HG02973 (cell line): Measurements from ENCODE around the gene LRRC8C.
A peak's percentile ranks its signal among the peaks of the same experiment; 100 is the strongest.

ENCODE experiments used
- ATAC-seq: cut with Tn5 transposase; IDR thresholded peaks from one replicate; pipeline ENCODE4 v1.9.1; 2021; ENCODE audit warnings: moderate library complexity; ENCODE audit not compliant: unreplicated experiment

LRRC8C gene

DNA sequence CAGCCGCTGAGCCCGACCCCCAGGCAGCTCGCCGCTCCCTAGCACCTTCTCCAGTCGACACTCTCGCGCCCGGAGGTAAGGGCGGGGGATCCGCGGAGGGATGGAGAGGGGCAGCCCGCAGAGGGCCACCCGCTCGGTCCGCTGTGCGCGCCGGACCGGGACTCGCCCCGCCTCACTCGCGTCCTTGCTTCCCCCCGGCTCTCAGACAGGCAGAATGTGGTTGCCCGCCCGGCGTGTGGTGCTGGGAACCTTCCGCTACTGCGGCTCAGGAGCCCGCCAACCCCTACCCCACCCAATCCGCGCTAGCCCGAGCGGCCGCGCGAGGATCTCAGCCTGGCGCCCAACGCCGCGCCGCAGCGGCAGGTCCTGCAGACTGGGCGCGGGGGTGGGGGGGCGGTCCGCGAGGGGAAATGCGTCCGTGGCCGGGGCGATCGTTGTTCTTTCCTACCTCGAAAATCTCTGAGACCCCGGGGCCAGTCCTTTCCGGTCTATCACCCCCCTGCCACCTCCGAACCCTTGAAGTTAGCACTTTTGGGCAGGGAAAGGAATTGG is 404 bp downstream of the LRRC8C start:
- peak; percentile 43 for ATAC-seq

DNA sequence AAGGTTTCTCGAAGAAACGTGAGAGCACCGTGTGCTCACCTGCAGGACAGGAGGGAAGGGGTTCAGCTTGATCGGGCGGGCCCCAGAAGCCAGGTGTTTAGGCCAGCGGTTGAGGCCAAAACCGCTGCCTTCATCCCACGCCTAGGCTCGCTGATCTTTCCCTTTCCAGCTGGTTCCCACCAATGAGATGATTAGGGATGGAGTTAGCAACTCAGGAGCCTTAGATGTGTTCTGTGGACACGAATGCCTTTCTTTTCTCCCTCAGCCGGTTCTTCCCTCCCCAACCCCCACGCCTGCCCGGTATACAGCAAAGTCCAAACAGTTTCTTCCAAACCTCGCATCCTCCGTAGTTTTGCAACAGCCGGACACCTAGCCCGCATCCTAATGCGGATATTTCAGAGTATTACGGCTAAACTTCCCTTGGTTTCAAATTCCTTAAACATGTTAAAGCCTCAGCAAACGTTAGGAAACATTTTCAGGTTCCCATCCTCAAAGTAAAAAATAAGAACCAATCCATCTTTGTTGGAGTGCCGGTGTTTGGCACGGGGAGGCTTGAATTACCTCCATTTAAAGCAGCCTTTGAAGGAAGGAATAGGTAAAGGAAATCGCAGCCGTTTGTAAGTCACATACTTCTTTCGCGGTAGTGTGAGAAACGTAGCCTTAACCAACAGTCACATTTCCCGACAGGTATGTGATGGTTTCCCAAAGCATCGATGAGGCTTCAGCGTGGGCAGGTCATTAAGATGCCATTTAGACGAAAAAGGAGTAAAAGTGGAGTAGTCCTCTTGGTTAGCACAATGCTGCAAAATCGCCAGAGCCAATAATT is 1.1 kb downstream of the LRRC8C start:
- ATAC-seq = no peak

DNA sequence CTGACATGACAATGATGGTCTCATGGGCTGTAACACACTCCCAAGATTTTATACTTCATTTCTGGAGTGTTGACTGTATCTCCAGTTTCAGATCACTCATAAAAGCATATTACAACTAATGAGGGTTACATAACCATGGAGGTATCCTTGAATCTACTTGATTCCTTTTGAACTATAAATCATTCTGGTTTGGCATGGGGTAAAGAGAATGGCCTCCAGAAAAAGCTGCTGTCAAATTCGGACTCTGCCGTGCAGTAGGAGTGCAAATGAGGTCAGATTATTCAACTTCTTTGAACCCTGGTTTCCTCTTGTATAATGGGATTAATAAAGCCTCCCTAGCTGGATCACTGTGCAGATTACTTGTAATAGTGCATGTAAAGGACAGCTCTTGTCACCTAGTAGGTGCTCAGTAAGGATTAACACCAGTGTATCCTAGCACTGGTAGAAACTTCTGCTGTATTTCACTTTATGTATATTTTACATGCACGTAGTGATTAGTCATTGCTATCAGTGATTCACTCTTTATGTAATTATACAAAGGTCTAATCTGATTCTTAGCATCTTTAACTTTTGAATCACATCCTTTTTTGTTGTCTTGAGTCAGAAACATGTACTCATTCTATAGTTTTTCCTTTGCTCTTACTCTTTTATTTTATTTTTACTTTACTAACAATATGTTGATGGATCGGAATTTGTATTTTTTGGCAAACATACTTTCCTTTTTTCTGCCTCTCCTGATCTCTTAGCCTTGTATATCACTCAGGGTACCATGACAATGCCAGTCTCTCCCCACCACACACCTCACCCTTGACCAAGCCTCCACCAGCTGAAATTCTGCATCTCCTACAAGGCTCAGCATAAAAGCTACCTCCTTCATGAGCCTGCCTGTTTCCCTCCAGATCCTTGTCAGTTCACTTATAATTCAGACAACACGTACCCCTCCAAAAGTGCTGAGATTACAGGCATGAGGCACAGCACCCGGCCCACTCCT is 3.2 kb downstream of the LRRC8C start:
- ATAC-seq = no peak

DNA sequence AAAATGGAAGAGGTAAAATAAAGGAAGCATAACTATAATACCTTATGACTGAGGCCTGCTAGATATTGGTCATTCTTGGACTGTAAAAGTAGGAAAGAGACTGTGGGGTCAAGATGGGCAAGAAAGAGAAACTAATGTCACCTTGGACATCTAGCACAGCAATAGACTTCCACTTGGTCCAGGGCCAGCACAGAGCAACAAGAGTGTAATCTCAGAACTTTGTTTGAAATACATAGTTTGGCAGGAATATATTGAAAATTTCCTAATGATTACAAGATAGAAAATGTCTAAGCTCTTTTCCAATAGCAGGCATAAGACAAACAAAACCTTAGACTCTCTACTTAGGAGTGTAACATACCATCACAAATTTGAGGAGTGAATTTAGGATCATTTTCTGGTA is 4.6 kb downstream of the LRRC8C start:
- ATAC-seq = no peak

DNA sequence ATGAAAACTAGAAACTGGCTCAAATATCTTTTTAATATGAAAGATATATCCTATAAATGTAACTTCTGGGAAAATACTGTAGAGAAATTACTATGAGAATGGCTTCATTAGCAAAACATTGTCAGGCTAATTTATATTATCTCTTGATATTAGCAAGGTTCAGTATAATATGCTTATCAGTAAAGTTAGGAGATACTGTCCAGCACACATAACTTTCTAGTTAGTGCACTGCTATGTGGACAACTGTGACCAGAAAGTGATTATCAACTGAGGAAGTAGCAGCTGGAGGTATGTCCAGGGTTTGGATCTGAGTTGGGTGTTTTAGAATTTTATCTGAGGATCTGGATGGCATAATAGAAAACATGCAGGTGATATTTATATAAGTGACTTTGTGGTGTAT is 7.5 kb downstream of the LRRC8C start:
- no peak for ATAC-seq

DNA sequence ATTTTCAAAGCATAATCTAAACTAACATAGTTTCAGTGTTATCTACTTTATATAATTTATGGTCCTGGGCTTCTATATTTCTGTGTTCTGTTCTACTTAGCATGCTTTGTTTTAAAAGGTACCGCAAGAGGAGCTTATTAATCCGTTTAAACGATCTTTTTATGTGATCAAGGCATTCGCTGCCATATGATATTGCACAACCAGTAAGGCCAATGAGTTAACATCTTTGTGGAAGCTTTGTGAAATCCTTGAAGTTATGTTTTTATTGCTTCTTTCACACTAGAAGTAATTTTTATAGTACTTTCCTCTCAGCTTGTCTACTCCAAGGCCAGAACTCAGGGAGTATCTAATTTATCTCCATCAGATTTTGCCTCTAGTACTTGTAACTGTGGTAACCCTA is 8.9 kb downstream of the LRRC8C start:
- no peak for ATAC-seq

DNA sequence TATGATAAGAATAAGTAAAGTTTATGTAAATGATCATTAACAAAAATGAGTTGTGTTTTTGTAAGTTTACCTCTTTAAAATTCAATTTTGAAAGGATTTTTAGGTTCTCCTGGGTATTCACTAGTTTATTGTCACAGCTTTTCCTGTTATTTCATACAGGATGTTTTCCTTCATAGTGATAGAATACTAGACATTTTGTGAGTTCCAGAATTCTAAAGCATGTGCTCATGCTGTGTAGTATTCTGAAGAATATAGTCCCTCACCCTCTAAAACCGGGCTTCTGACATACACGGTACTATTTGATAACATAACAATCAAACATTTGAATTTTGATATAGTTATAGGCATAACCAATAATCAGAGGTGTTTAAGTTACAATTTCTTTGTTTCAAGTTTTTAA is 10.7 kb downstream of the LRRC8C start:
- ATAC-seq = no peak

DNA sequence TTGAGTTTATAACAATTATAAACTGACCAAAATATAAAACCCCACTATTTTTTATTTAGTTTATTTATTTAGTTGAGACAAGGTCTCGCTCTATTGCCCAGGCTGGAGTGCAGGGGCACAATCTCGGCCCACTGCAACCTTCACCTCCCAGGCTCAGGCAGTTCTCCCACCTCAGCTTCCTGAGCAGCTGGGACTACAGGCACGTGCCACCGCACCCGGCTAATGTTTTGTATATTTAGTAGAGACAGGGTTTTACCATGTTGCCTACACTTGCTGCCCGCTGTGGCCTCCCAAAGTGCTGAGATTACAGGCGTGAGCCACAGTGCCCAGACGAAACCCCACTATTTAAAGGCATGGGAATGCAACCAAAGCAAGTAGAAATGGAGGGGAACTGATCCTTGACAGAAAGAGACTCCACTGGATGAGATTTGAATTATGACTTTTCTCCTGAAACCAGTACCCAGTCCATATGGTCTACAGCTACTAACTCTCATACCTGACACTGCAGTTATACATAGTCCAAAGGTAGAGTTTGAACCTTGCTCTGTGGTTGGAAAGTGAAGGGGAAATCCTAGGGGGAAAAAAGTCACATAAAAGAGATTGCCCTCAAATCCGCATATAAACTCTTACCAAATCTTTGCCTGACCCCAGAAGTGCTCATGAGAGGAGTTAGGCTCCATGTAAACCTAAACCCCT is 11.3 kb downstream of the LRRC8C start:
- ATAC-seq = no peak

DNA sequence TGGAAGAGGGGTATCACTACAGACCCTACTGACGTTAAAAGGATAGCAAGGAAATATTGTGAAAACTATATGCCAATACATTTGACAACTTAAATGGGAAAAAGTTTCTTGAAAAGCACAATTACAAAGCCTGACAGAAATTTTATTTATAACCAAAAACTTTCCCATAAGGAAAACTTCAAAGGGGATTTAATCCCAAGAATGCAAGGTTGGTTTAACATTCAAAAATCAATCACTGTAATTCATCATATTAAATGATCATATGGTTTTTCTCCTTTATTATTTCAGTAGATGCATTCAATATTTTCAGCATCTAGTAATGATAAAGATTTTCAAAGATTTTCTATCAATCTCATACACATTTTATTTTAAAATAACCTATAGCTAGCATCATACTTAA is 13.3 kb downstream of the LRRC8C start:
- ATAC-seq = no peak

DNA sequence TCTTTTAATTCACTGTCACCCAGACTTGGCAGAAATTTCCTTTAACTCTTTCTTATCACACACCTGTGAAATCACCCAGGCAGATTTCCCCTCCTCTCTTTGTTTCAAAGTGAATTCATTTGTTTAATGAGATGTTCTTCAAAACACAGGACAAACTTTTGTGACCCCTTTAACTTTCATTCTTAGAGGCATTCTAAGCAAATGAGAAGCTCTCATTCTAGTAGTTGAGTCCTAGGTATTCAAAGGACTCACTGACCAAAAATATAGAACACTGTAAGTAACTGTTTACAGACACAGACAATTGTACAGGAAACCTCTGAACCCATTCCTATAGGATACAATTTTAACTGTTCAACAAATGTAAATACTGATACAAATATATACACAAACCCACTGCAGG is 16.9 kb downstream of the LRRC8C start:
- no peak for ATAC-seq

DNA sequence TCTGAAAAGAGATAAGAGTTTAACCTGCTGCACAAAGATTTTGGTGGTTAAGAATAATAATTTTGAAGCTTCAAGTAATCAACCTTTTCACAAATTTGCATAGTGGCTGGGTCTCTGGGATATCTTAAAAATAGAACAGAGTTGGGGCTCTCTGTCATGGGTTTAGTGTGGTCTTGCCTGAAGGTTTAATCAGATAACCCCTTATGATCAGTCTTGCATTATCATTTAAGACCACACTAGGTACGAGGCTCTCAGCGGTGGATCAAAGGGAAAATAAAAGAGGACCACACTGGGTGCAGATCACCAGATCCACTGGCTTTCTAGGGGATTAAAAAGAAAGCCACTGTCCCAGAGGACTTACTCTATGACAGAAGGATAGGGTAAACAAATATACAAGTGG is 19.5 kb downstream of the LRRC8C start:
- no peak for ATAC-seq

DNA sequence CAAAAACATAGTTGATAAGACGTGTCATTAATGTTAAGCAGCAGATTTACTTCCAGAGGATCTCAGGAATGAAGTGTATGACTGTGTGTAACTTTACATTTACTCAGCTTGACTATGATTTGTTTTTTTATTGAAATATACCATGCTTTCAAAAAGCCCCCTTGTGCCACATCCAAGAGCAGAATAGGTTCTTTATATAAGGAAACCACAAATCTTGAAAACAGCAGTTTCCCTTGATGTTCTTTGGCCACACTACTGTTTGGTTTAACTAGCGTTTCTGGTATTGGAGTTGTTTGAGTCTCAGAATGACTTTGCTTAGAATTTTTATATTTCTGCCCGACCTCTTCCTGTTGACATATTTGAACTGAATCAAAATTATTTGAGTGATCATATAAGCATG is 25.0 kb downstream of the LRRC8C start:
- peak; percentile 60 for ATAC-seq

DNA sequence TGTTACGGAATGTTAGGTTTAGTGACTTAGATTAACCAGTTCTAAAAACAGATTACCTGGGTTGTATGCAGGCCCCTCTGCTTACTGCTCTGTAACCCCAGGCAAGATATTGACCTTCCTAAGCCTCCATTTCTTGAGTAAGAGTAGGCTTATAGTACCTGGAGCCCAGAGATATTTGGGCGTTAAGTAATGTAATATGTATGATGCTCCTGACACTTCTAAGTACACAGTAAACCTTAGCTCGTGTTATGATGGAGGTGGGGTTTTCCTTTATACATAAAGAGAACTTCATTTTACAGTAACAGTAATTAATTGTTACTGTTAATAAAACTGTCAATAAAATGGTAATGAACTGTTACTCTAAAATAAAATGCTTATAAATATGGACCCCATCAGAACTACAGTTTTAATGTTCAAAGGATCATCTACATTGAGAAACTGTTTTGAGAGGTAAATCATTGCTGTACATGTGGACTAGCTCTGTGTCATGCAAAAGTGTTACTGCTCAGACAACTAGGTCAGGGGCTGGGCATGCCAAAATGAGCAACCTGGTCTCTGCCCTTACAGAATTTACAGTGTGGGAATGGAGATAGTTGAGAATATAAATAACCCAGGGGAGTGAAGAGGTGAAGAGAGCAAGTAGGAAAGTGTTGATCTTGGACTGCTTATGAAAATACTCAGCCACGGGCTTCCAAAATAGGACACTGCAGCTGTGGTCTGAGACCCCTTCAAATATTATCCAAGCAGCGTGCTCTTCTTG is 26.6 kb downstream of the LRRC8C start:
- no peak for ATAC-seq

DNA sequence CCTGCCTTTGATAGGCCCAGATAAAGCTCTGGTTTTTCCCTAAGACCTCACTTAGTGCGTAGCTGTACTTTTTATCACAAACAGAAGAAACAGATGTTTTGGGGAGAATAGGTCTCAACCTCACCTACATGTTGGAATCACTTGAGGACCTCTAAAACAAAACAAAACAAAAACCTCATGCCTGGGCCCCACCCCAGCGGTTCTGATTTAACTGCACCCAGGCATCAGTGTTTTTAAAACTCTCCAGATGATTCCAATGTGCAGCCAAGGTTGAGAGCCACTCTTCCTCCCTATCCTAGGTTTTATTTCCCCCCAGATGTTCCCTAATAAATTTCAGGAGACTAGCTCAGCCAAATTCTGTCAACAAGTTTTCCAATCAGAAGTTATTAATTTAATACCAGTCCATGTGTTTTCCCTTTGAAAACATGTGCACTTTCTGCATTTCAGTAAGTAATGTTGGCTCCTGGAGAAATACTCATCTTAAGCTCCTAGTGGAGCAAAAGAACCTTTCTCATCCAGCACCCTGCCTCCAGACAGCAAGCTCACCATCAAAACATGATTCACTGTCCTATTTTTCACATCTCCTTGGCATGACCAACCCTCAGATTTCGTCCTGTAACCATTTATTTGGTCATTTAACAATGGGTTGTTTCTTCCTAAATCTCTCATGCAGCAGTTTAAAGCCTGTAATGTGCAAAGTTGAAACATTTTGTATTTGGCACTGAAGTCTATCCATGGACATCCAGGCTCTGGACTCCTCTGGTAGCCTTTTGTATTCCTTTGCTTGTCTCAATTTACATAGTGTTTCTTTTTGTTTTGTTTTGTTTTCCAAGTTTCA is 27.5 kb downstream of the LRRC8C start:
- ATAC-seq = no peak

DNA sequence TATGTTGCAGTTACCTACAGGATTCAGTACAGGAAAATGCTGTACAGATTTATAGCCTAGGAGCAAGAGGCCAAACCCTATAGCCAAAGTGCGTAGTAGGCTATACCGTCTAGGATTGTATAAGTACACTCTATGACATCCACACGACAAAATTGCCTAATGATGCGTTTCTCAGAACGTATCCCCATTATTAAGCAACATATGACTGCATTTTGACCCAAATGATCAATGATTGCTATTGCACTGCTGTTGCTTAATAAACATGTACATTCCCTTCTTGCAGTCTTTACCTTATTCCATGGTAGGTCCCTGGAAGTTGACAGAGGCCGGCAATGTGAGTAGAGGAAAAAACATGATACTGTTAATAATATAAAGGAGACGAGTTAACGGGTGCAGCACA is 33.0 kb downstream of the LRRC8C start:
- ATAC-seq = no peak

DNA sequence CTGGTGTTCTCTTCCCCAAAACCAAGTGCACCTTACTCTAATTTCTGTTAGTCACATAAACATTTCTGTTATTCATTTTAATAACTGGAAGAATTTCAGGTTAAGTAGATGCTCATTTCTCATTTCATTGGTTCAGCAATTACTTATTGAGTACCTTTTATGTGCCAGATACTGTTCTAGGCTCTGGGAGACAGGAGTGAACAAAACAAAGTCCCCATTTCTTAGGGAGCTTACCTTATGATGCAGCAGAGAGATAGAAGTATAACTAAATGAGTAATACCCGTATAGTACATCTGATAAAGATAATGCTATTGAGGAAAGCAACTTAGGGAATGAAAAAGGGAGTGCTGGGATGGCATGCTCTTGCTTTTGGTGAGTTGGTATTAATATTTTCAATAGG is 33.7 kb downstream of the LRRC8C start:
- no peak for ATAC-seq

DNA sequence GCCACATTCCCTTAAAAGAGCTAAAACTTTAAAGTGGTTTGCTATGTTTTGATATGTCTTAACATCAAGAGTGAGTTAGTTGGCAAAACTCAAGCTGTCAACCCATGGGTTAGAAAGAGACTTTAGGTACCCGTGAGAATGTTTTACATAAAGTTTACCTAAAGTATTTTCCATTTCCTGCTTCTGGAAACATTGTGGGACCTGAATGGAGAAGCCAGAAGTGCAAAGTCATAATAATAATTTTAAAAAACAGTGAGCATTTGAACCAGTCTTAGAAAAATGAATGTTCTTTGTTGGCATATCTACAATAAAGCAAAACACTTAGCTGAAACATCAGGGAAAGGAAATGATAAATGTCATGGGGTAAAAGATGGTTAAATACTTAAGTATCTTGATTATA is 34.8 kb downstream of the LRRC8C start:
- no peak for ATAC-seq

DNA sequence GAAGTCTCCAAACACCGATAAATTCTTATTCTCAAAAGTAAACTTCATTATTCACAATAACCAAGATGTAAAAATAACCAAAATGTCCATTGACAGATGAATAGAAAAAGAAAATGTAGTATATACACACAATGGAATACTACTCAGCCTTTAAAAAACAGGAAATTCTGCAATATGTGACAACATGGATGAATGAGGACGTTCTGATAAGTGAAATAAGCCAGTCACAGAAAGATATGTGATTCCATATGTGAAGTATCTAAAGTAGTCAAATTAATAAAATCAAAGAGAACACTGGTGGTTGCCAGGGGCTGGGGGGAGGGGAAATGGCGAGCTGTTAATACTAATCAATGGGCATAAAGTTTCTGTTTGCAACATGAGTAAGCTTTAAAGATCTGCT is 36.0 kb downstream of the LRRC8C start:
- no peak for ATAC-seq

DNA sequence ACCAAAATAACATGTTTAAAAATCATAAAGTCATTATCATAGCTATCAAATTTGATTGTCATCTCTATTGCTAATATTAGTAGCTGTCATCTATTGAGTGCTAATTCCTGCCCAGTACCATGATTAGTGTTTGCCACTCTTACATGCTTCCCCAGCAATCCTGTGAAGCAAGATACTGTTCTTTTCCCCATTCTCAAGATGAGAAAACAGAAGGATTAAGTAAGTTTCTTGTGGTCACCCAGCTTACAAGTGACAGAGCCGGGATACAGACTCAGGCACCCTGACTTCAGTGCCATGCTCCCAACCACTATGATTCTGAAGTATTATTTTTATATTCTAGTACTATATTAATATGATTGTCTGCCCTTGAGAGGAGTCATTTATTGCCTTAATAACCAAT is 36.5 kb downstream of the LRRC8C start:
- no peak for ATAC-seq
